AG04450 (cell line): ENCODE results near the gene UBAP1L. TPM values are rescaled to one million over a fixed set of nuclear protein-coding genes. Genes with fewer than 3 reads are reported as not detected.
"Not testable (repeated sequence)": the region's sequence is repeated elsewhere in the genome, so short reads cannot be mapped to it uniquely, and the experiment has no call there.

Experiments used
- CTCF ChIA-PET: fragments of 300-600, 350-600 bp; formaldehyde crosslinking; extraction: SDS; loops from one replicate; lab custom pipeline; 2022; ENCODE audit warnings: antibody characterized with exemption, inconsistent platforms; lab: Charles Lee
- POLR2A ChIA-PET: fragments of 350-600 bp; formaldehyde crosslinking; extraction: SDS; loops from one replicate; lab custom pipeline; 2021; ENCODE audit warnings: antibody characterized with exemption, inconsistent platforms; lab: Yijun Ruan, JAX
- DNase-seq: peaks from one replicate; pipeline ENCODE4 v3.0.0-alpha.2; 2011; ENCODE audit warnings: low read depth, low spot score
- H3K27ac ChIP-seq: one replicate; pipeline ENCODE4 v1.5.1; 2012; ENCODE audit warnings: low read depth, low read length, control low read depth
- H3K27me3 ChIP-seq: one replicate; pipeline ENCODE4 v1.6.0; 2012; ENCODE audit warnings: low read length; ENCODE audit not compliant: control insufficient read depth, insufficient read depth
- H3K4me3 ChIP-seq: 2 replicates; pipeline ENCODE4 v1.5.1; 2011; ENCODE audit warnings: mild to moderate bottlenecking, low read depth, low read length, control low read depth
- H3K9me3 ChIP-seq: 2 replicates; pipeline ENCODE4 v1.5.1; 2012; ENCODE audit warnings: low read length; ENCODE audit not compliant: control insufficient read depth, insufficient read depth
- CTCF ChIP-seq: IDR thresholded peaks from 2 replicates; pipeline ENCODE4 v1.5.1; 2011; ENCODE audit warnings: low read depth, low read length, control low read depth, inconsistent platforms
- polyA plus RNA-seq: library from polyadenylated mRNA; depleted of rRNA; stranded (reverse); fragments of >200 nt; gene quantifications from 2 replicates; pipeline ENCODE4 v1.2.3, GENCODE V29; 2011

The UBAP1L gene
- polyA plus RNA-seq, 1 experiment: 0.46 TPM

GRCh38 chr15:65154720-65155119 is 39.7 kb upstream of the UBAP1L start:
- H3K27ac ChIP-seq: no peak overlapping the region
- H3K4me3 ChIP-seq: no peak overlapping the region
- DNase-seq: no peak
- H3K9me3 ChIP-seq: no peaks in the 10 kb centered on the region
- ChIA-PET POLR2A (no interaction called here), CTCF (no interaction called here)
- H3K27me3 ChIP-seq: no peaks in the 10 kb centered on the region
- no peak for TF ChIP-seq CTCF

- no peak overlapping the region for H3K27ac ChIP-seq
- H3K9me3 ChIP-seq: no peaks in the 10 kb centered on the region
- H3K27me3 ChIP-seq: no peaks in the 10 kb centered on the region
- no peak for DNase-seq
- TF ChIP-seq CTCF: no peak
- ChIA-PET CTCF (interaction anchor here (0.6 to 1.4 kb wide), 3 partner anchors 46 to 139 kb away, joined by 3 to 4 read pairs (median 3); partner anchors contain the start of gene PARP16), POLR2A (no interaction called here)
- H3K4me3 ChIP-seq: no peak overlapping the region
These were observed 32.9 kb upstream of the UBAP1L start for GRCh38 chr15:65147902-65148301.

GRCh38 chr15:65146438-65146837 is 31.4 kb upstream of the UBAP1L start:
- Histone ChIP-seq H3K9me3 (no peaks in the 10 kb centered on the region), H3K27ac (no peak overlapping the region), H3K27me3 (no peaks in the 10 kb centered on the region), H3K4me3 (no peak overlapping the region)
- ChIA-PET CTCF (no interaction called here), POLR2A (no interaction called here)
- TF ChIP-seq CTCF: no peak
- no peak for DNase-seq

GRCh38 chr15:65138631-65139030 is 23.6 kb upstream of the UBAP1L start:
- POLR2A ChIA-PET: interaction anchor here (0.6 kb wide), 1 partner anchor 381 kb away, joined by 3 read pairs; no protein-coding TSS in a partner anchor
- CTCF ChIA-PET: not testable (repeated sequence)

GRCh38 chr15:65137893-65138292 is 22.9 kb upstream of the UBAP1L start:
- POLR2A ChIA-PET, H3K4me3 ChIP-seq, CTCF ChIA-PET: not testable (repeated sequence)

More at GRCh38 chr15:65138631-65139030, 23.6 kb upstream of the UBAP1L start:
- DNase-seq, H3K27me3 ChIP-seq, H3K4me3 ChIP-seq, H3K9me3 ChIP-seq, H3K27ac ChIP-seq: not testable (repeated sequence)

GRCh38 chr15:65137089-65137488 is 22.1 kb upstream of the UBAP1L start:
- DNase-seq, H3K27ac ChIP-seq, H3K27me3 ChIP-seq, H3K4me3 ChIP-seq, H3K9me3 ChIP-seq, CTCF ChIA-PET, POLR2A ChIA-PET: not testable (repeated sequence)

More at GRCh38 chr15:65137893-65138292, 22.9 kb upstream of the UBAP1L start:
- H3K27ac ChIP-seq, DNase-seq, H3K9me3 ChIP-seq, H3K27me3 ChIP-seq: not testable (repeated sequence)
